ENCODE results near the gene REC114.
"Not testable (repeated sequence)": the region's sequence is repeated elsewhere in the genome, so short reads cannot be mapped to it uniquely, and the experiment has no call there.

Gene REC114

GRCh38 chr15:73538123-73538522, 95.2 kb downstream of the REC114 start:
- DNase-seq: no peak

DNA sequence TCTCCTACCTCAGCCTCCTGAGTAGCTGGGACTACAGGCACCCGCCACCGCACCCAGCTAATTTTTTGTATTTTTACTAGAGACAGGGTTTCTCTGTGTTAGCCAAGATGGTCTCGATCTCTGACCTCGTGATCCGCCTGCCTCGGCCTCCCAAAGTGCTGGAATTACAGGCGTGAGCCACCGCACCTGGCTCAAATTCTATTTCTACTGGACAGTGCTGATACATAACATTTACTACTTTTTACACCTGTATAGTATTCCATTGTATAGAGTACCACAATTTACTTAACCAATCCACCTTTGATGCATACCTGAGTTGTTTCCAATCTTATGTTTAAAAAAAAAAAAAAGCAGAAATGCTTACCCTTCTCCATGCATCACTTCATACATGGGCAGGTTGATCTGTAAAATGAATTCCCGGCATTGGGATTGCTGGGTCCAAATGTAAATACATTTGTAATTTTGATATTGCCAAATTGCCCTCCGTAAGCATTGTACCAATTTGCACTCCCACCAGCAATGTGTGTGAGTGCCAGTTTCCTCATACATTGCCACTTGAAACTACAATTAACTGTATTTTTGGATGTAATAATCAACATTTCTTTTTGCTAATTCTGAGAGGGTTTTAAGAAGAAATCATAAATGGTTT, 95.7 kb downstream of the REC114 start:
- DNase-seq: no peak

DNA sequence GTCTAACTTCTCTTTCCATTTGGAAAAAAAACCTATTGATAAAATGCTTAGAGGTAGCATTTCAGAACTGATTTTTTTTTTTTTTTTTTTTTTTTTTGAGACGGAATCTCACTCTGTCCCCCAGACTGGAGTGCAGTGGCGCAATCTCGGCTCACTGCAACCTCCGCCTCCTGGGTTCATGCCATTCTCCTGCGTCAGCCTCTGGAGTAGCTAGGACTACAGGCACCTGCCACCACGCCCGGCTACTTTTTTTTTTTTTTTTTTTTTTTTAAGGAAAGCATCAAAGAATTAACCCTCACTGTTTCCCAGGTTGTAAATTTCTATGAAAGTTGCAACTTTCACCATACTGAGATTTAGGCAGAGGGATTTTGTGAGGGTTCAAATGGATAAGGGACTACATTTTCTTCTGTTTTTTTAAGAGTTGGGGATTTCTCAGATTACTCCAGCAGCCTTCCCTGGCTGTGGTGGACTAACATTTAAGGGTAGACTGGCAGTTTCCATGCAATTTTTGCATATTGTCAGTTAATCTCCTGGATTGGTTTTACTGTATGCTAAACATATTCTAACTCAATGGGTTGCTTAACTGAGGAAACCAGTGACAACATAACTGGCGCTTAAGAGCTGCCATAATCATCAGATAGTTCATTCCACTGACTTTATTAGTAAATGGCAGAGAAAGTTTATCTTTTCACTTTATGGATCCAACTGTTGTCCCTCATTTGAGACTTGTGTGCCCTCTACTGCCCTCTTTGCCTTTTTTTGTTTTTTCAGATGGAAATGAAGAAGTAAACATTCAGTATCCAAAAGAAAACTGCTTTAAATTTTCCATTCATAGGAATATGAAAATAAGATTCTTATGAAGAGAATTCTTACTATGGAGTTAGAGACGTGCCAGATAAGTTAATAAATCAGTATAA, 96.5 kb downstream of the REC114 start:
- DNase-seq: no peak

- DNase-seq: no peak
These were observed 97.2 kb downstream of the REC114 start for GRCh38 chr15:73540161-73540560.

DNA sequence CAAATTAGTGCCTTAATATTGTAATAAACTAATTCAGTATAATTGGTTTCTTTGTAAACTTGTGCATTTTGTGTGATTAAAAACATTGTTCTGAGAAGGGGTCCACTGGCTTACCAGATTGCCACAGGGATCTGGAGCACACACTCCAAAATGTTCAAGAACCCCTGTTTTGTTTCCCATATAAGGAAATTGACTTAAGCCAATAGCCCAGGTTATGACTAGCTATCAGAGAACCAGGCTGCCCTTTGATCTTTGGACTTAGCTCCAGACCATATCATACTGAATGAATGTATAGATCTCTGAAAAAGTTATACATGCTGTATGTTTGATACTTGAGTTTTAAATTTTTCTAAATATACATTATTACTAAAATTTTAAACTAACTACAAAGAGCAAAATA, 98.5 kb downstream of the REC114 start:
- no peak for DNase-seq

DNA sequence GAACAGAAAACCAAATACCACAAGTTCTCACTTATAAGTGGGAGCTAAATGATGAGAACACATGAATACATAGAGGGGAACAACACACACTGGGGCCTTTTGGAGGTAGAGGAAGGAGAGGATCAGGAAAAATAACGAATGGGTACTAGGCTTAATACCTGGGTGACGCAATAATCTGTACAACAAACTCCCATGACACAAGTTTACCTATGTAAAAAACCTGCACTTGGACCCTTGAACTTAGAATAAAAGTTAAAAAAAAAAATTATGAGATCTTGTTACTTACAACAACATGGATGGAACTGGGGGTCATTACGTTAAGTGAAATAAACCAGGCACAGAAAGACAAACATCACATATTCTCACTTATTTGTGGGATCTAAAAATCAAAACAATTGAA, 106.0 kb downstream of the REC114 start:
- DNase-seq: not testable (repeated sequence)

DNA sequence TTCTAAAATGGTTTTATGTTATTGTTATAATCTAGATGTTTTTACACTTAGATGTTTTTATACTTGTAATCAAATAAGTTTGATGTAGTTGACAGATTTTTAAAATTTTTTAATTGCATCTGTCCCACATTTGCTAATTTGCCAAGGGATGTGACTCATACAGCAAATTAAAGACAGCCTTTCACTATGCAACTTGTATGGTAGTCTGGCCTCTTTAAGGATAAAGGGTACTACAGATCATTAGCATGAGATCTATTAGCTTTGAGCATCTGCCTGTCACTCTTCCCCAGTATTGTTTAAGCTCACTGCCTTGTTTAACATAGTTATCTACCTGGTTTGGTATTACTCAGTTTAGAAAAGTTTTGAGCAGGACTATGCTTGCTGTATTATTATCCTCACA, 107.2 kb downstream of the REC114 start:
- DNase-seq: no peak

GRCh38 chr15:73555080-73555479, 112.1 kb downstream of the REC114 start:
- no peak for DNase-seq

DNA sequence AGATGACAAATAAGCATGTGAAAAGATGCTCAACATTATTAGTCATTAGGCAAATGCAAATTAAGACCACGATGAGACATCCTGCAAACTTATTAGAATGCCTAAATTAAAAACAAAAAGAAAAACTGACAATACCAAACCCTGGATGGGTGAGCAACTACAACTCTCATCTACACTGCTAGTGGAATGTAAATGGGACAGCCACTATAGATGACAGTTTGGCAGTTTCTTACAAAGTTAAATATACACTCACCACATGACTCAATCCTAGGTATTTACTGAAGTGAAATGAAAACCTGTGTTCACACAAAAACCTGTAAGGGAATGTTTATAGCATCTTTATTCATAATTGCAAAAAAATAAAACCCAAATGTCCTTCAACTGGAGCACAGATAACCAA, 115.6 kb downstream of the REC114 start:
- DNase-seq: no peak

DNA sequence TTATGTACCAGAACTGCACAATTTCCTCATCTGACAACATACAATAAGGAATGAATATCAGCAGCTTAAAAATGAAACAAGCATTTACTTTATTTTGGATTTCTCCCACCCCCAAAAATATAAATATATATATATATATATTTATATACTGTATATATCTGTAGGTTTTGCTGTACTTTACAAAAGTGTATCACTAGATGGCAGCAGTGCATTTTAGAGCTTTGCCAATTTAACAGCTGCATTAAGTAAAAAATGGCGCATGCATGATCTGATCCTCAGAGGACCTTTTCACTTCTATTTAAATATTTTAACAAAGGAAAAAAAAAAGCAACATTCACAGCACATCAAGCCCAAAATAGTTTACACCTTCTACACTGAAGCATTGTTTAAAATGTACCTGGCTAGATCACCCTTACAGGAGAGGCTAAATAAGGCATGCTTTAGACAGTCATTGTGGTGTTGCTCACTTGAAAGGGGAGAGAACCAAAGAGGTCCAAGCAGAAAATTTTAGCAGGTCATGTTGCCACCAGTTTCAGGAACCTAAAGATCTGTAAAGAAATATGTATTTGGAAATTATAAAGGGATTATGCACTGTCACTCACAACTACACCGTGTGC, 117.6 kb downstream of the REC114 start:
- peak; percentile 44 for DNase-seq

- no peak for DNase-seq
These were observed 121.3 kb downstream of the REC114 start for GRCh38 chr15:73564255-73564654.

GRCh38 chr15:73567020-73567419, 124.1 kb downstream of the REC114 start:
- DNase-seq: no peak

- no peak for DNase-seq
These were observed 125.8 kb downstream of the REC114 start for GRCh38 chr15:73568564-73569280.

GRCh38 chr15:73569361-73569760, 126.4 kb downstream of the REC114 start:
- no peak for DNase-seq

- no peak for DNase-seq
These were observed 127.5 kb downstream of the REC114 start for GRCh38 chr15:73570355-73571032.

DNA sequence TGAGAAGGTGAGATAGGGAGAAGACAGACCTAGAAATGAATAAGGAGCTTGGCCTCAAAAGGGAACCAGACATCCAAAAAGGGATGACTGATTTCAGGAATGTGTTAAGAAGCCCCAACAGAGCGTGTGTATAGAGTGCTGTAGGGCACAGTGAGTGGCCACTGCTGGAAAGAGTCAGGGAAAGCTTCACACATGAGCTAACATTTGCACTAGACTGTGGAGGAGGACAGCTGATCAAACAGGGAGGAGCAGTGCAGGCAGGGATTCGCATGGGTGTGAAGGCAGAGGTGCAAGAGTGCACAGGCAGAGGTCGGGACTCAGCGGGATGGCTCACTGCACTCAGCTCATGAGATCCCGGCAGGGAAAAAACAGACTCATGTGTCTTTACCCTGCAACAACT, 128.4 kb downstream of the REC114 start:
- DNase-seq: no peak

DNA sequence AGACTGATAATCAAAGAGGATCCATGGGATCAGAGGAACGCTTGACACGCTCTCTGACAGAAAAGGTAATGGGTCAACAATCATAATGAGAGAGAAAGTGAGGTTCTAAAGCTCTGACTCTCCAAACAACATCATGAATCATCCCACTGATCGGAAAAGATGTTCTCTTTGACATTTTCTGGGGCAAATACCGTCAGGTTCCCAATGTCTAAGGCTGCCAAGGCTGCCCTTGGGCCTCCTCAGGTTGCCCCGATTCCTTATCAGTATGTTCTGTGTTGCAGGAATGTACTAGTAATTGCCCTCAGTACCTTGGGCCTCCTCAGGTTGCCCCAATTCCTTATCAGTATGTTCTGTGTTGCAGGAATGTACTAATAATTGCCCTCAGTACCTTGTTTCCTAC, 129.3 kb downstream of the REC114 start:
- DNase-seq: no peak

GRCh38 chr15:73573037-73573436, 130.1 kb downstream of the REC114 start:
- no peak for DNase-seq

- no peak for DNase-seq
These were observed 130.6 kb downstream of the REC114 start for GRCh38 chr15:73573572-73573971.

- no peak for DNase-seq
These were observed 132.8 kb downstream of the REC114 start for GRCh38 chr15:73575636-73576247.

- DNase-seq: not testable (repeated sequence)
These were observed 134.6 kb downstream of the REC114 start for GRCh38 chr15:73577593-73577992.

GRCh38 chr15:73578026-73578425, 135.1 kb downstream of the REC114 start:
- no peak for DNase-seq
